DMS153 treated with DMSO at 0.1 percent for 48 hours (cell line): ENCODE measurements around the gene AGA.

Source experiments
- DNase-seq: peaks from one replicate; lab custom pipeline; 2025; ENCODE audit not compliant: unreplicated experiment; lab: John Stamatoyannopoulos, UW

The AGA gene

DNA sequence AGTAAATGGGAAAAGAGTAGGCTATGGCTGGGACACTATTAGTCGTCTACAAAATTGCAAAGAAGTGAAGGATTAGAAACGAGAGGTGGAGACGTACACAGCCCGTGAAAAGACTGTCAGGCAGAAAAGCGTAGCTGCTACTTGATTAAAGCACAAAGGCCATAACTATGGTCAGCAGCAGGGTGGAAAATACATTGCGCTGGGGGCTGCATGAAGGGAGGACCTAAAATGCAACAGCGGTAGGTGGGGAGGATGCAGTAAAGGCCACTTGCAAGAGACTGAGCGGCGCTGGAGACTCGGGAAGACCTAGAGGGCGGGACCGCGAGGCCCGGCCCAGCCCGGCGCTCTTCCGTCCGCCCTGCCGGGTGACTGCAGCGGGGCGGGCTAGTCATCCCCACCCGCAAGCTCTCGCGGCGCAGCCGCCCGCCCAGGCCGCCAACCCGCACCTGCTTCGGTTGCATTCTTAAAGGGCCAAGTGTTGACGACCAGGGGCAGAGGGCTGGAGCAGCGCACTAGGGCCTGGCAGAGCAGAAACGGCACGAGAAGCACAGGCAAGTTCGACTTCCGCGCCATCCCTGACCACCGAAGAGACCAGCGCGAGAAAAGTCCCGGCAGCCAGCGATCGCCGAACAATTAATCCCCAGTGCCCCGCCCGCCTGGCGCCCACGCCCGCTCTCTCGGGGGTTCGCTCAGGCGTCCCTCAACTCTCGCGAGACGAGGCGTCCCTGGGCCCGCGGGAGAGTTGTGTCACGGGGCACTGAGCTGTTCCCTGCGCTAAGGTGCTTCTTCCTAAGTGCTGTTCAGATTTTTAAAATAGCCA lies at the start of gene AGA:
AGA (minus strand) TSS at position 635 of the 820 bp plus-strand sequence; CDS start at position 573, 62 bp downstream.
- peak; percentile 87 for DNase-seq

DNA sequence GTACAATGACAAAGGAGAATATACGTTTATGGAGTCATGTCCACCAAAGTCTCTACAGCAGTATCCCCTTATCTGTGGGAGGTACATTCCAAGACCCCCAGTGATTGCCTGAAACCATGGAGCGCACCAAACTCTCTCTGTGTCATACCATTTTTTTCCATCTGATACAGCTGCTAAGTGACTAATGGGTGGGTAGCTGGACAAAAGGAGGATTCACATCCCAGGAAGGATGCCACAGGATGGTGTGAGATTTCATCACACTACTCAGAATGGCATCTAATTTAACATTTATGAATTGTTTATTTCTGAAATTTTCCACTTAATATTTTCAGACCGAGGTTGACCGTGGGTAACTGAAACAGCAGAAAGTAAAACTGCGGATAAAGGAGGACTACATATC lies 49.8 kb upstream of the AGA start:
- DNase-seq = no peak

DNA sequence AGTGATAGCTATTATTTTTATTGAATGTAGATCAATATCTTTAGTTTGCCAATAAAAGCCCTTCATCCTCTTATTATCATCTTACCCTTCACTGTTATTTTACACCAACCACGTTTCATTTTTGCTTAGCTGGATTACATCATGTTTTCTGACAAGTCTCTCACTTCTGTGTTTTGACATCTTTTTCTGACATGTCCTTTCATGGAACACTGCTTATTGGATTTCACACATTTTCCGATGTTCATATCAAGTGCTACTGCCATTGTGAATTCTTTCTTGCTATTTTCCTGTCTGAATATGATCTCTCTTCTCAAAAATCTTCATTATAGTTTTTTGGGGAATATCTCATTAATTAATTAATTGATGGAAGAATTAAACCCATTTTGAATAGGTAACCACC lies 48.5 kb upstream of the AGA start:
- no peak for DNase-seq

DNA sequence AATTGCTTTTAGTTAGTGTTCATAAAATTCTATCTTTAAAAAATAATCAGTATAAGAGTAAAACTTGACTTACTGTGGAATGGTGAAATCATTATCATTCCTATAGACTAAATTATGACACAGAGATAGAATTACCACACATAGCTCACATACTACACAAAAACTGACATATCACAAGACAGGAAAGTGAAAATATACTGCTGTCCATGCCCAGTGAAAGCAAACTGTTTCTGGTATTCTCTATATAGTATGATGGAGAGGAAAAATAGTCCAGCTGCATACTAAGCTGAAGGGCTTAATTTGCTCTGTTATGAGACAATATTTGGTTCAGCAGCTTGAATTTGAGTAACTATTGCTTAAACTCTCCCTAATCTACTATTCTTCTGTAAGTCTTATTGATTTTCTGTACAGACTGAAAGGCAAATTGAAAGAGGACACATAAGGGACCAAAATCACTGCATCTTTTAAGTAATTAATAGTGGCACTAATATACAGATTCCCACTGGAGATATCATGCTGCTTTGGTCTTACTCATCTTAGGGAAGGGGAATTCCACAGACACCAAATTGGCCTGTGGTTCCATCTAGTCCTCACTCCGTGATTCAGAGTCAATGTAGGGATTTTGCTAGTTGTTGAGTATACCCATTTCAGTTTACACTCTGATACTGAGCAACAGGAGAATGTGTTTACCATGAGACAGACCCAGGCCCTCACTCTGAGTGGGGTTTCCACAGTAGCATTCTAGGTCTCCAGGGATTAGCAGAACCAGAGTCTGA lies 47.4 kb upstream of the AGA start:
- no peak for DNase-seq

DNA sequence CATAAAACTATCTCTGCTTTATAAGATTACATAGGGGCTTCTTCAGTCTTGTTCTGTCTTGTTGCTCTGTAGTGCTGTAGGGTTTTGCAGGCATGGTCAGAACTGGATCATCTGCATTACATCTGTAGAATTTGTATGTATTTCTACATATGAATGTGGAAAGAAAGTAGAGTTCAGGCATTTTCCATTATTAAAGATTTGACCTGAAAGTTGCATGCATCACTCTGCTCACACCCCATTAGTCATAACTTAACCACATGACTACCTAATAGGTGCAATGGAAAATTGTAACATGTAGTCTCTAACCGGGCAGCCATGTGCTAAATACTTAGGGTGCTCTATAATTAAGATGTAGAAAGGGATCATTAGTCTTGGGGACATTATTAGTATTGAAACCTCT lies 45.7 kb upstream of the AGA start:
- DNase-seq = no peak

DNA sequence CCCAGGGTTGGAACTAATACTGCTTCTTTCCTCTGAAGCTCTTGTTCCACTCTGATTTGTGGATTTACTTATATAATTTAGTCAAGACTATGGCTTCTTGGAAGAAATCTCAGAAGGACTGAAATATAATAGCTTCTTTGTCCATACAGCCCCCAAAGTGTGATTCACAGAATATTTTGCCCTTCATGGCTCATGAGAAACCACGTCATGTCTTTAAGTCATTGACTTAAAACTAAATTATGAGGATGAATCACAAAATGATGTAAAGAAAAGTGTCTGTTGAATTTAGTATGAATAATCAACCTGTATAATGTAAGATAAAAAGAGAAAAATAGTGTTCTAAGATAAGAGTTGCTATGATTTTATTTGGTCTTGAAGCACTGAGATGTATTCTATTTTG lies 43.3 kb upstream of the AGA start:
- DNase-seq = no peak

DNA sequence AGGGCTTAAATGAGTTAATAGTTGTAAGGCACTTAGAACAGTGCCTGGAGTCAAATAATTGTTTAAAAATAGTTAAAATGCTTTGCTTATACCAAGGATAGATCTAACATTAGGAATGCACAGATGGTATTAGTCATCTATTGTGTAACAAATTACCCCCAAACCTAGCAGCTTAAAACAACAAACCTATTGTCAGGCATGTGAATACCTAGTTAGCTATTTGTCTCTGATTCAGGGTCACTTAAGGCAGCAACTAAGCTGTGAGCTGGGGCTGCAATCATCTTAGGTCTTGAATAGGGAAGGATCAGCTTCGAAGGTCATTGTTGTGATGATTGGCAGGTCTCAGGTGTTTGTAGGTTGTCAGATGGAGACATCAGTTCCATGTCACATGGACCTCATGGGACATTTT lies 42.4 kb upstream of the AGA start:
- DNase-seq = no peak

DNA sequence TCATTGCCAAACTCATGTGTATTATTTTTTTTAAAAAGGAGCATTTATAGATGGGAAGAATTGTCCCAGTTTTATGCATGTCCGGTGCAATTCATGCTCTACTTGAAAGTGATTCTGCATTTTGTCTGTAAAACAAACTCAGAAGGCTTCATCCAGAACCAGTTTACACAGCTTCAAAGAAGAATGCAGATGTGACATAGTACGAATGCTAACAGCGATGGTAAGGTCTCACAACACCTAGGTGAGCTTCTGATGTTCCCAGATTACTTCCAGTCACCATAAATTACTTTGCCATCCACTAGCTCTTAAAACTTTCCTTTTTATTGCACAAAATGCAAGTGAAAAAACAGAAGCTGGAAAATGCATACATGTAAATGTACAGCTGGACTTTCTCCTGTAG lies 41.5 kb upstream of the AGA start:
- DNase-seq = no peak

DNA sequence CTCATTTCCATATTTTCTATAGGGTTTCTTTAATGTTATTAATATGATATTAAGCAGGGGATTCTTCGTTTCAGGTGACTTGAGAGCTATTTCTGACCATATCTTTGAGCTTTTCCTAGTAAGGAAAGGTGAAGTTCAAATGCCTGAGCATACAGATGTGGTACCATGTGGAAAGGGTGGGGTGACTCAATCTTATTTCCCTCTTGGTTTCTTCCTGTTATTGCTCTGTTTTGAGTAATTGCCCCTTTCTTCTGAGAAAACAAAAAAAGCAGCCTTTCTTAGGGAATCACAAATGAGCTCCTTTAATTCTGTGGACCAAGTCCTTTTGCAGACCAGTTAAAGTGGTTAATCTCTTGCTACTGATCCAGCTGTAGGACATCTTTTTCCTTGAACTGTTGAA lies 41.0 kb upstream of the AGA start:
- DNase-seq = no peak

DNA sequence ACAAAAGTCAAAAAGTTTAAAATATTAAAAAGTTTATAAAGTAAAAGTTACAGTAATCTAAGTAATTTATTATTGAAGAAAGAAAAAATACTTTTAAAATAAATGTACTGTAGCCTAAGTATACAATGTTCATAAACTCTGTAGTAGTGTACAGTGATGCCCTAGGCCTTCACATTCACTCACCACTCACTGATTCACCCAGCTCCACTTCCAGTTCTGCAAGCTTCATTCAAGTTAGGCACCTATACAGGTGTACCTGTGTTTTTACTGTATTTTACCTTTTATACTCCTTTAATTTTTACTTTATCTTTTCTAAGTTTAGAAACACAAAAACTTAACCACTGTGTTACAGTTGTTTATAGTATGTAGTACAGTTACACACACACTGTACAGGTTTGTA lies 40.1 kb upstream of the AGA start:
- DNase-seq = no peak

DNA sequence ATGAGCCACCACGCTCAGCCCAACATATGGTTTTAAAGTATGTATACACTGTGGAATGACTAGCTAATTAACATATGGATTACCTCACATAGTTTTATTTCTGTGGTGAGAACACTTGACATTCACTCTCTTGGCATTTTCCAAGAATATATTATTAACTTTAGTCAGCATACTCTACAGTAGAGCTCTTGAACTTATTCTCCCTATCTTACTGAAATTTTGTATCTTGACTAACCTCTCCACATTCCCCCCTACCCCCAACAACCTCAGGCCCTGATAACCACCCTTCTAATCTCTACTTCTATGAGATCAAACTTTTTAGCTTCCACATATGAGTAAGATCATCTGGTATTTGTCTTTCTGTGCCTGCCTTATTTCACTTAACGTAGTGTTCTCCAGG lies 38.6 kb upstream of the AGA start:
- DNase-seq = no peak

DNA sequence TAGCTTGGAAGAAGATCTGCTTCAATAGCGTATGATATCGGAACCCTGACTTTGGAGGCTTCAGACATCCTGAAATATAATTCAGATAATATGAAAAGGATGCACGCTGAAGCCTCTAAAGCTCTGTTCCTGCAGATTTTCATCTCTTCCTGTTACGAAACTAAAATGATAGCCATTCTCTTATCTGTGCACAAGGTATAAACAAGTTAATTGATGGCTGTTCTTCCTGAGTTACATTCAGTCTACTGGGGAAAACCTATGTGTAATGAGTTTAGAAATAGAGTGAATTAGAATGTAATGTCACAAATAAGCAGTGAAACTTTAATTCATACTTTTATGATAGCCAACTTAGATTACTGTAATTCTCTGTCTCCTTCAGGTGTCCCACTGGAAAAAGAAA lies 36.8 kb upstream of the AGA start:
- DNase-seq = no peak

DNA sequence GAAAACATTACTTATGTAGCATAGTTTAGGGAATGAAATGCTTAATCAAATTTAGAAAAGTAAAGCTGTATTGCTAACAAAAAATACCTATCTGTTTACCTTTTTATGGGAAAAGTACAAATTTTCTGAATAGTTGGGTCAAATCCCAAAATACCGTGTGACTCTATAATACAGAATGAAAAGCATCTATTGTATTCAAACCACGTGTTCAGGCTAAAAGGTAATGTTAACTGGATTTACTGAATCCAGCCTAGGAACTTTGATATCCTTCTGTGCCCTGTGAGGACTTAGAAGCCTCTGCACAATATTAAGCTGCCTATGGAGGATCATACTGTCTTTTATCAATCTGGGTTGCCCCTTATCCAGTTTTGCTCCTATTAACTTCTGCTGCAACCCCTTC lies 36.3 kb upstream of the AGA start:
- no peak for DNase-seq

DNA sequence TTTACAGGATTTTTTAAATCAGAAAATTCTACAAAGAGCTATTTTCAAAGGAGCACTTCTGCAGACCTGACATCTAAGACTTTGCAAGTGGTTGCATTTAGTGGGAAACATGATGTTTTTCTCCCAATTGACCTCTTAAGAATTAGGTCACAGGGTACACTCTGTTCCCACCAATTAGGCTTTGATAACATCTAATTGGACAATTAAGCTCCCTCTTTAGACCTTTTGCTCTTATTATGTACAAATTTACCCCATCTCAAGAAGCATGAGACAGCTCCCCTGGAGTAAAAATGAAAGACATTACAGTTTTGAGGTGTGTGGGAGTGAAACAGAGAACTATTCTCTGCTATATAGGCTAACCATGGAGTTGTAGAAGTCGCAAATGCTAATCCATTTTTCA lies 31.8 kb upstream of the AGA start:
- no peak for DNase-seq

DNA sequence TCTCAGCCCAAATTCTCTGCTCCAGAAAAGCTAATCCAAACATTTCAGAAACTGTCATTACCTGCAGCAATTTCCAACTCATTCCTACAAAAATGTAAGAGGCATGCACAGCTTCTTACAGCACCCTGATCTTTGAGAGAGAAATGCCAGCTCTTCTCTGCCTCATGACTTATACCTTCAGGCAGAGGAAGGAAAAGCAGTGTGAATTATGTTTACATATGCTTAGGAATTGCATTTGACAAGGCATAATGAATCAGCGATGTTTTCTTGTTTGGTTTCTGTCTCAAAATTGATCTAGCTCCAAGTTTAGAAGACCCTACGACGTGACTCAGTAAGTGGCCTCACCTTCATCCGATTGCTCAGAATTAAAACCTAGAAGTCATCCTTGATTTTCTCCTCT lies 21.8 kb upstream of the AGA start:
- DNase-seq = no peak

DNA sequence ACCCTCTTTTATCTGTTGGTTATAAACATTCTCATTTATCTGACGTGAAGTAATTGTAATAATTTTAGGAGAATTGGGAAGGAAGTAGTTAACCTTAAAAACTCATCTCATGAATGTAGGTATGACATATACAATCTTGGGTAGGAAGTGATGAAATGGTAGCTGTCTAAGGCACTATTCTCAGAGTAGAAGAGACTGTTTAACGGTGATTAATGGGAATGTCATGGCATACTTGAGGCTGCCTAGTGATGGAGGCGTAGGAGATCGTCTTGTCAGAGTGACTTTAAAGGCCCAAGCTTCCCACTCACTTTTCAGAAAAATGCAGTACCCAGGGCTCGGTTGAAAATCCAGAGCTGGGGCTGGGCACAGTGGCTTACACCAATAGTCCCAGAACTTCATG lies 19.4 kb upstream of the AGA start:
- no peak for DNase-seq

DNA sequence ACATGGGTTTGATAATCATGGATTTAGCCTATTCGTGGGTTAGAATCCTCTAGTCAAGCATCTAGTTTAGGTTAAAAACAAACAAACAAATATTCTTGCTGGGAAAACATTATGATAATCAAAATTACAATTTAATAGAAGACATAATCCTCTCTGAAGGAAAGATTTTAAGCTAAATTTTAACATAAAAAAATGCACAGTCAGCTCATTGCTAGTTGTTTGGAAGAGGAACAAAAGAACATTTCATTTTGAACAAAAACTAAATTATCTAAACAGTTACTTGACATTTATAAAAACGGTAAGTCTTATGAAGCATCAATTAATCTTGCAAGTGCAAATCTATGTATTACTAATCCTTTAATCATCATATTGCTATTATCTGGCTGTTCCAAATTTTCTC lies 18.2 kb upstream of the AGA start:
- no peak for DNase-seq

DNA sequence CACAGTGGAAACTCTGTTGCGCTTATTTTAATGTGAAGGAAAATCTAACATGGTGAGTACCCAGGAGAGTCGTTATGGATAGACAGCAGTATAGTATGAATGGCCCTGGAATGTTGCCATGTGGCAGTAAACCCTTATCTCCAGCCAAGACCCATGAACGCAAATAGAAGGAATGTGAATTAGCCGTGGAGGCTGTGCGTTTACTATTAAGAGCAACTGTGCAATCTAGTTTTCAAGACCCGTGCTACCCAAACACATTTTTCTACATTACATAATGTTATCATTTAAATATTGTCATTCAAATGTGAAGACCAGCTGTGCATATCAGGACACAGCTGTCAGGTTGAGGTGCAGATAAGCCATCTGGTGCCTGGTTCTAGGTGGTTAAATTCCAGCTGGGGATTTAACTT lies 13.3 kb upstream of the AGA start:
- DNase-seq = peak; percentile 68

DNA sequence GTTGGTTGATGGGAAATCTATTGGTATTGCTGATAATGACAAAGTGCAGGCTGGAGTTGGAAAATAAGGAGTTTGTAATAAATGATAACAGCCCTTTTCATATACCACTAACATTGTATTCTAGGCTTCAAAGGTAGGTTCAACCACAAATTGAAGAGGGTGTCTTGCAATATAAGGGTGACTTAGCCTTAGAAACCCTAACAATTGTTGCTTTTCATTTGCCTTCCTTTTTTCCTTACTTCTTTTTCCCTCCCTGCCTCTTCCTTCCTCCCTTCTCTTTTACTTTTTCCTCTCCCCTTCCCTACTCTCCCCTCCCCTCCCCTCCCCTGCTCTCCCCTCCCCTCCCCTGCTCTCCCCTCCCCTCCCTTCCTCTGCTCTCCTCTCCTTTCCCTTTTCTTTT lies 10.9 kb upstream of the AGA start:
- no peak for DNase-seq

DNA sequence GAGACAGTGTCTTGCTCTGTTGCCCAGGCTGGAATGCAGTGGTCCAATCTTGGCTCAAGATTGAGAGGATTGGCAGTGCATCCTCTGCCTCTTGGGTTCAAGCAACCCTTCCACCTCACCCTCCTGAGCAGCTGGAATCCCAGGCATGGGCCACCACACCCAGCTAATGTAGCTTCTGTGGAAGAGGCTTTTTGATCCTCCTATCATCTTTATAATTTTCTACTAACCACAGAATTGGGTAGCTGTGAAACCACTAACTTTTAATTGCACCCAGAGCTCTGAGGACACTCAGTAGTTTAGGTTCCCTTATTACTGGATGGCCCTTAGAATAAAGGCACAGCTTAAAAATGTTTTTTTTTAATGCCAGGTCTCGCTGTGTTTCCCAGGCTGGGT lies 8.9 kb upstream of the AGA start:
- no peak for DNase-seq

DNA sequence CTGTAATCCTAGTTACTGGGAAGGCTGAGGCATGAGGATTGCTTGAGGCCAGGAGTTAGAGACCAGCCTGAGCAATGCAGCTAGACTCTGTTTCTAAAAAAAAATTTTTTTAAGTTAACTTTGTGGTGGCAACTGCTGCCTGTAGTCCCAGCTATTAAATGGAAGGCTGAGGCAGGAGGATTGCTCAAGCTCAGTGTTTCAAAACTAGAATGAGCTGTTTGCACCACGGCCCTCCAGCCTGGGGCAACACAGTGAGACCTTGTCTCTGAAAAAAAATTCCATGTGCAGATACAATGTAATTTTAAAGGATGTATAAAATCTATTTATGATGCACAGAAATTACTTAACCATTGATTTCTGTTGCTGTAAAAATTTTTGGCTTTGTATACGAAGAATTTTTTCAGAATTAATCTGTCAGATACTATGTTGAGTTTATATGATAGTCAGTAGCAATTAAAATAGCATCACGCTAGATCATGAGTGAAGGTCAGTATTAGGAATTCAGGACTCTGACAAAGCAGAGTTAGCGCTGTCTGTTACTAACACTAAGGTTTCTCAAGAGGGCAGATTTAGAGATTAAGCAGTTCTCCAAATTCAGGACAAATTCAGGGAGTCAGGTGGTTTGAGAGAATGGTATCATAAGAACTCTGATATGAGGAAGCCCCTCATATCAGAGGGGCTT lies 8.3 kb upstream of the AGA start:
- DNase-seq = no peak

DNA sequence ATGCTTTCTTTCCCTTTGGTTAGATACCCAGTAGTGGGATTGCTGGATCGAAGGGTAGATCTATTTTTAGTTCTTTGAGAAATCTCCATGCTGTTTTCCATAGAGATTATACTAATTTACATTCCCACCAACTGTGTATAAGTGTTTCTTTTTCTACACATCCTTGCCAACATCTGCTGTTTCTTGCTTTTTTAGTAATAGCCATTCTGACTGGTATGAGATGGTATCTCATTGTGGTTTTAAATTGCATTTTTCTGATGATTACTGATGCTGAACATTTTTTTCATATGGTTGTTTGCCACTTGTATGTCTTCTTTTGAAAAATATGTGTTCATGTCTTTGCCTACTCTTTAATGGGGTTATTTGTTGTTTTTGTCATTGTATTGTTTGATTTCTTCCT lies 6.6 kb upstream of the AGA start:
- no peak for DNase-seq
